Measurements from ENCODE around the gene RBM43.
A peak's percentile ranks its signal among the peaks of the same experiment; 100 is the strongest.

DNA sequence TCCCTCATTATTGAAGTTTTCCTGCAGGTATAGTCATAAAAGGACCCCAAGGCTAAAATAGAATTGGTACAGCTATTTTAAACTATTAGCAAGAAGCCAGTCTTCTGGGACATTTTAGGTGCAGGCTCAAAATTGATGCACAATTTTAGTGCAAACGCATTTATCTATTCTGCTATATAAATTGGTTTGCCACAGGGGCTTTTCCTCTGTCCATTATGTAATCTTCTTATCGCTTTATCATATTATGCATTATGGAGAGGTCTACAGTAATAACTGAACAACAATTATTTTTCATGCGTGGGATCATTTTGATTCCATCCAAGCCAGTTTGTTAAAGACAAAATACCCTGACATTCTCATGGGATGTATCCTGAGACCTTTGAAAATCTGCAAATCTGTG, 54.6 kb downstream of the RBM43 start:
- TF ChIP-seq GATA3 (IDR thresholded peaks at IDR 0.05; ENCODE audit: low read depth, low read length) (peak; percentile 67), GATA2 (IDR thresholded peaks at IDR 0.05; ENCODE audit: low read depth, low read length) (peak; percentile 40; the same call in 1 of the 2 replicates)

All from SH-SY5Y (cell line).